GM10248 (cell line): Measurements from ENCODE around the gene DHRS13.

Source experiments
- CTCF ChIA-PET: fragments of 300-600 bp; sonication (Branson Sonifier 250); formaldehyde crosslinking; extraction: SDS; loops from one replicate; lab custom pipeline; 2021; ENCODE audit warnings: antibody characterized with exemption; lab: Yijun Ruan, JAX
- POLR2A ChIA-PET: fragments of 350-650 bp; sonication (Branson Sonifier 250); formaldehyde crosslinking; extraction: SDS; loops from one replicate; lab custom pipeline; 2020; ENCODE audit warnings: antibody characterized with exemption; lab: Yijun Ruan, JAX
- DNase-seq: peaks from one replicate; pipeline ENCODE4 v3.0.0; 2012; ENCODE audit errors: extremely low spot score
- CTCF ChIP-seq: IDR thresholded peaks from 2 replicates; pipeline ENCODE4 v1.5.1; 2012; ENCODE audit warnings: mild to moderate bottlenecking, low read depth; ENCODE audit errors: extremely low read depth, missing control alignments, control extremely low read depth

DHRS13 gene

GRCh38 chr17:28889996-28890395 is 12.9 kb downstream of the DHRS13 start:
- CTCF ChIA-PET: interaction anchor here (1.0 to 2.9 kb wide), 4 partner anchors 8 to 126 kb away, joined by 3 to 11 read pairs (median 8); partner anchors contain the start of gene DHRS13
- no peak for DNase-seq
- no peak for TF ChIP-seq CTCF
- POLR2A ChIA-PET: no interaction called here

- TF ChIP-seq CTCF: no peak
- CTCF ChIA-PET: interaction anchor here (1.6 kb wide), 1 partner anchor 10 kb away, joined by 6 read pairs; no protein-coding TSS in a partner anchor
Observed at GRCh38 chr17:28888832-28889231, 14.0 kb downstream of the DHRS13 start.

GRCh38 chr17:28887871-28888471 is 14.9 kb downstream of the DHRS13 start:
- no peak for DNase-seq
- ChIA-PET POLR2A (no interaction called here), CTCF (interaction anchor here (0.7 to 1.6 kb wide), 6 partner anchors 9 to 229 kb away, joined by 3 to 6 read pairs (median 4); partner anchors contain the start of gene FLOT2)
- TF ChIP-seq CTCF: no peak

More at GRCh38 chr17:28888832-28889231, 14.0 kb downstream of the DHRS13 start:
- DNase-seq: no peak
- POLR2A ChIA-PET: no interaction called here

- no peak for TF ChIP-seq CTCF
- DNase-seq: no peak
- POLR2A ChIA-PET: no interaction called here
- CTCF ChIA-PET: interaction anchor here (1.2 to 2.0 kb wide), 3 partner anchors 17 to 123 kb away, joined by 3 to 9 read pairs (median 7); partner anchors contain the start of gene DHRS13
Observed at GRCh38 chr17:28885951-28886350, 16.9 kb downstream of the DHRS13 start.

GRCh38 chr17:28885363-28885762 is 17.5 kb downstream of the DHRS13 start:
- ChIA-PET CTCF (interaction anchor here (1.2 to 2.0 kb wide), 3 partner anchors 17 to 122 kb away, joined by 3 to 9 read pairs (median 7); partner anchors contain the start of gene DHRS13), POLR2A (no interaction called here)
- TF ChIP-seq CTCF: no peak
- no peak for DNase-seq

GRCh38 chr17:28883967-28884702 is 18.7 kb downstream of the DHRS13 start:
- ChIA-PET CTCF (interaction anchor here (1.4 to 3.1 kb wide), 3 partner anchors 18 to 233 kb away, joined by 3 to 13 read pairs (median 9); partner anchors contain the start of gene DHRS13), POLR2A (no interaction called here)
- no peak for TF ChIP-seq CTCF
- DNase-seq: no peak
